Skeletal muscle satellite cell (primary cell): Measurements from ENCODE around the gene RING1.

Experiments used
- H3K27me3 ChIP-seq: 2 replicates; pipeline ENCODE4 v1.7.0; 2013; ENCODE audit warnings: low read length; ENCODE audit not compliant: control insufficient read depth, insufficient read depth
- H3K36me3 ChIP-seq: 2 replicates; pipeline ENCODE4 v1.7.0; 2013; ENCODE audit warnings: mild to moderate bottlenecking, control low read depth, low read length; ENCODE audit not compliant: insufficient read depth
- H3K4me1 ChIP-seq: 2 replicates; pipeline ENCODE4 v1.7.0; 2013; ENCODE audit warnings: low read length; ENCODE audit not compliant: control insufficient read depth, insufficient read depth
- H3K4me2 ChIP-seq: 2 replicates; pipeline ENCODE4 v1.7.0; 2013; ENCODE audit warnings: mild to moderate bottlenecking, low read length
- H3K4me3 ChIP-seq: 2 replicates; pipeline ENCODE4 v1.7.0; 2013; ENCODE audit warnings: low read length
- H3K9ac ChIP-seq: 2 replicates; pipeline ENCODE4 v1.7.0; 2013; ENCODE audit warnings: mild to moderate bottlenecking, low read depth, low read length, moderate library complexity
- H3K9me3 ChIP-seq: replicated peaks from 2 replicates; pipeline ENCODE4 v1.7.0; 2013; ENCODE audit warnings: mild to moderate bottlenecking, control low read depth, low read length

The RING1 gene

DNA sequence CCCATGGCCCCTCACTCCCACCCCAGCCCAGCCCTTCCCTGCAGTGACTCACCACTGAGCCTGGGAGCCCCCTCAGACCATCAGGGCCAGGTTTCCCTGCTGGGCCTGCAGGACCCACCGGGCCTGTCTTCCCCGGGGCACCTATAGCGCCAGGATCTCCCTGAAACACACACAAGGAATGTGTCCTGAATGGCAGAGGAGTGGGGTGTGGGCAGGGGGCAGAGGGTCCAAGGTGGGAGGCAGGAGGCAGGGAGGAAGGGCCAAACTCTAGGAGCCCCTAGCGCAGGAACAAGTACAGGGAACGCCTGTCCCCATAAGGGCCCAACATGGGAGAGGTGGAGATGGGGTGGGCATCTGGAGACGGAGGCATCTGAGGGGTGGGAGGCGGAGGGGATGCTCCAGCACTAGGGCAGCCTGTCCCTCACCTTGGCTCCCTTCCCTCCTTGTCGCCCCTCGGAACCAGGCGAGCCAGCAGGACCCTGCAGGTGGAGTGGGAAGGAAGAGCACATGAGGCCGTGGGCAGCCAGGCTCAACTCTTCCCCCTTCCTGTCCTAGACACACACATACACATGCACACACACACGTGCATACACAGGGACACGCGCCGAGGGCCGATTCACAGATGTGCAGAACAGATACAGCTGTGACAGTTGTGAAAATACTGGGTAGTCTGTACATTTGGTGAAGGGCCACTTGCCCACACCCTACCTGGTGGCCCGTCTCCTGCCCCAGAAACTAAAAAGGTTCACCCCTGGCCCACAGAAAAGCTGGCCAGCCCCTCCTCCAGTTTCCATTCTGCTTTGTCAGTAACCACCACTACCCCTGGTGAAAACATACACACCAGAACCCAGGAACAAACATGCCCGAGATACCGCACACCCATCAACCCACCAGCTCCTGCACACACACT lies 40.7 kb upstream of the RING1 start:
- no peaks in the 10 kb centered on the region for H3K9me3 ChIP-seq
- H3K4me1 ChIP-seq: no peaks in the 10 kb centered on the region
- H3K27me3 ChIP-seq: peaks cover 12% of the 10 kb centered on the region
- no peak overlapping the region for H3K4me3 ChIP-seq
- no peaks in the 10 kb centered on the region for H3K36me3 ChIP-seq
- no peak overlapping the region for H3K9ac ChIP-seq
- no peak overlapping the region for H3K4me2 ChIP-seq

DNA sequence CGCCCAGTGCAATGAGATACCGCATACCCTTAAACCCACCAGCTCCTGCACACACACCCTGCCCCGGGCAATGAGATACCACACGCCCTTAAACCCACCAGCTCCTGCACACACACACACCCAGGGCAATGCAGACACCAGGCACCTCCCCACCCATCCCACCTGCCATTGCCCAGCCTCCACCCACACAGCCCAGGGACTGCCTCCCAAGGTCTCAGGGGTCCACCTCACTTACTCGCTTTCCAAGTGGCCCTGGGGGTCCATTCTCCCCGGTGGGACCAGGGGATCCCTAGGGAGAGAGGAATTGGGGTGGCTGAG lies 40.1 kb upstream of the RING1 start:
- H3K9me3 ChIP-seq: no peaks in the 10 kb centered on the region
- H3K9ac ChIP-seq: no peak overlapping the region
- no peak overlapping the region for H3K4me2 ChIP-seq
- no peaks in the 10 kb centered on the region for H3K4me1 ChIP-seq
- H3K36me3 ChIP-seq: no peaks in the 10 kb centered on the region
- peaks cover 14% of the 10 kb centered on the region for H3K27me3 ChIP-seq
- H3K4me3 ChIP-seq: no peak overlapping the region

DNA sequence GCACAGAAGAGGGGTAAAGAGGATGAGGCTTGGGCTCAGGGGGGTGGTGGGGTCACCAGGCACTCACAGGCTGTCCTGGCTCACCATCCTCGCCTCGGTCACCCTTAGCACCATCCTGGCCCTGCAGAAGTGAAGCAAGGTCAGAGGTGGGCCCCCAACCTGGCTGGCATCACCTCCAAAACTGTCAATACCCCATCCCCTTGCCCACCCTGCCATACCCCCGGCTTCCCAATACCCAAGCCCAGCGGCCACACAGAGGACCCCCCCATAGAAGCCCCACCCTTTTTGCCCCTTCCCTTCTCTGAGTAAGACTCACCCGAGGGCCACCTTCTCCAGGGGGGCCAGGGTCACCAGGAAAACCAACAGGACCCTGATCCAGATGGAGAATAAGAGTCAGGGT lies 39.7 kb upstream of the RING1 start:
- Histone ChIP-seq H3K4me3 (no peak overlapping the region), H3K27me3 (peaks cover 18% of the 10 kb centered on the region), H3K36me3 (no peaks in the 10 kb centered on the region), H3K4me1 (no peaks in the 10 kb centered on the region), H3K9me3 (no peaks in the 10 kb centered on the region), H3K9ac (no peak overlapping the region), H3K4me2 (no peak overlapping the region)

DNA sequence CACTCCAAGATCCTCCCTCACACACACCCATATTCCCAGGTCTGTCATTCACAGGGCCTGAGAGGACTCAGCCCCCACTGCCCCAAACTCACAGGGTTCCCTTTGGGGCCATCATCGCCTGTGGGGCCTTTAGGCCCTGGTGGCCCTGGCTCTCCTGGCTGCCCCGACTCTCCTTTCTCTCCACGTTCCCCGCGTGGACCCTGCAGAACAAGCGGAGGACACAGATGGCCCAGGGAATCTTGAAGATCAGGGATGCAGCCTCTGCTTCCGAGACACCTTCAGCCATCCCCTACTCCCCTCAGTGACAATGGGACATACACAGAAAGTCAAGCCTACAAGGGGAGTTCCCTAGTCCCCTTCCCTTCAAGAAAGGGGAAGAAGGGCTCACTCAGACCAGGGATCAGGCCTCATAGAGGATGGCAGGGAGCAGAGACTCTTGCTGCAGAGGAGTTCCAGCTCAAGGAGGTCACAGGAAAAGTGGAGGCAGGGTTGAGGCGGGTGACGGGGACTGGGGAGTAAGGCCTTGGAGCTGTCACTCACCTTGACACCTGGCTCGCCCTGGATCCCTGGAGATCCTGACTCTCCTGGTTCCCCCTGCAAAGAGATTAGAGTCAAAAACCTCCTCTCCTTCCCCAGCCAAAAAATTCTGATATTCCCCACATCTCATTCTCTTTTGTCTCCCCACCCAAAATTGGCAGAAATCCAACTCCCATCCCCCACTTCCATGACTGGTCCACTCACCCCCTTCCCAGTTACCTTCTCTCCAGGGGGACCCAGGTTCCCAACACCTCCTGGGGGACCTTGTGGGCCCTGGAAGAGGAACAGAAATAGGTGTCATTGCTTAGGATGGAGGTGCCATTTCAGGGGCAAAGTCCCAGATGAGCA lies 38.8 kb upstream of the RING1 start:
- no peak overlapping the region for H3K4me3 ChIP-seq
- H3K9me3 ChIP-seq: no peaks in the 10 kb centered on the region
- H3K27me3 ChIP-seq: peaks cover 10% of the 10 kb centered on the region
- H3K9ac ChIP-seq: no peak overlapping the region
- no peaks in the 10 kb centered on the region for H3K36me3 ChIP-seq
- H3K4me1 ChIP-seq: no peaks in the 10 kb centered on the region
- H3K4me2 ChIP-seq: no peak overlapping the region

DNA sequence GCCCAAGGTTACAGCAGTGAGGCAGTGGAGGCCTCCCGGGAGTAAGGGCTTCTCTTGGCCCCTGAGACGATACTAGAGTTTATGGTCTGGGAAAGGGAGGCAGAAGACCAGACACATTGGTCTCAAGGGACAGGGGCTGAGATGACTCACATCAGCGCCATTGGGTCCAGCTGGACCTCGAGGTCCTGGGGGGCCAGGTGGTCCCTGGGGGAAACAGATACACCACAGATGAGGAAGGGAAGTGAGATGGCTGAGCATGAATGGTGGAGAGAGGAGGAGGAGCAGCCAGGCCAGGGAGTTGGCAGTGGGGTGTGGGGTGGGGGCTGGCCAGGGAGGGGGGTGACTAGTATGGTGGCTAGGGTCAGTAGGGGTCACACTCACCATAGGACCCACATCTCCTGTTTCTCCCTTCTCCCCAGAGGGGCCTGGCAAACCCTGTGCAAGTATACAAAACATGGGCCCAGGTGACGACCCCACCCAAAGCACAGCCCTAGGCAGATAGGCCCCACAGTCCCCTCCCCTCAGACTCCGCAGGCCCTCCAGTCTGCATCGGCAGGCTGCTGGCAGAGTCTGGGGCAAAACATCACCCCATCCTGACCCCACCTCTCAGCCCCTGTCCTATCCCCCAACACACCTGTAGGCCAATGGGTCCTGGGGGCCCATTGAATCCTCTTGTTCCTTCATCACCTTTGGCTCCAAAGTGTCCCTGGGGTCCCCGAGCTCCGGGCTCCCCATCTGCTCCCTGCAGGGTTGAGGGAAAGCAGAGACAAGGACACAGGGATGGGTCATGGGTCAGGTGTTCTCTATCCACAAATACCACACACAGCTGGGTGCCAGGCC lies 37.9 kb upstream of the RING1 start:
- H3K9ac ChIP-seq: no peak overlapping the region

DNA sequence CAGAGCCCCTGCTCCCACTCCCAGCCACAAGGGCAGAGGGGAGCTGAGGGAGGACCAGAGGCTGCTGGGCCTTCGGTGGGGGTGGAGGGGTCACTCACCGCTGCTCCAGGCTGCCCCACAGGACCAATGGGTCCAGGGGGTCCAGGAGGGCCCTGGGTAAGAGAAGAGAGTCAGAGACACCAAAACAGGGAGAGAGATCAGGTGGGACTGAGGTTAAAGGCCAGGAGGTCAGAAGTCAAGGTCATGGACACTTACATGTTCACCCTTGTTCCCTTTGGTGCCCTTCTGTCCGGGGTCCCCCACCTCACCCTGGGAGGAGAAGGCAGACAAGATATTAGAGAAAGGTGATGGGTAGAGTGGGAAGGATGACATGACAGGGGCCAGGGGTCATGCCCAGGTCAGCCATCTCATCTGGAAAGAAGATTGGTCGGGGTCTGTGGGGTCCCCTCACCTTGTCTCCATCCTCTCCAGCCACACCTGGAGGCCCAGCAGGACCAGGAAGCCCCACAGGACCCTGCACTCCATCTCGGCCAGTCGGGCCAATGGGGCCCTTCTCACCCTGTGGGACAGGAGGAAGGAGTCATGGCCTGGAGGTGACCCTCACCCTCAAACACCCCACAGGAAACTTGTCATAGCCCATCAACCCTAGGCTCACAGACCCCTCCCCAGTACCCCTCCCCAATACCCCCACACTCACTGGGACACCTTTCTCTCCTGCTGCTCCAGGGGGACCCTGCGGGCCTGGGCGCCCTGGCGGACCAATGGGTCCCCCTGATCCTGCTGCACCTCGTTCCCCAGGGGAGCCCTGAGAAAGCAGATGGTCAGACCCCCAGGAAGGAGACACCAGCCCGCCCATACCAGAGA lies 37.1 kb upstream of the RING1 start:
- Histone ChIP-seq H3K4me1 (no peaks in the 10 kb centered on the region), H3K9me3 (no peaks in the 10 kb centered on the region), H3K36me3 (no peaks in the 10 kb centered on the region), H3K4me3 (no peak overlapping the region), H3K9ac (no peak overlapping the region), H3K4me2 (no peak overlapping the region), H3K27me3 (peaks cover 13% of the 10 kb centered on the region)

More for the DNA sequence above, 37.9 kb upstream of the RING1 start:
- no peaks in the 10 kb centered on the region for H3K36me3 ChIP-seq
- H3K4me3 ChIP-seq: no peak overlapping the region
- H3K9me3 ChIP-seq: no peaks in the 10 kb centered on the region
- no peaks in the 10 kb centered on the region for H3K4me1 ChIP-seq
- no peak overlapping the region for H3K4me2 ChIP-seq
- peaks cover 10% of the 10 kb centered on the region for H3K27me3 ChIP-seq

DNA sequence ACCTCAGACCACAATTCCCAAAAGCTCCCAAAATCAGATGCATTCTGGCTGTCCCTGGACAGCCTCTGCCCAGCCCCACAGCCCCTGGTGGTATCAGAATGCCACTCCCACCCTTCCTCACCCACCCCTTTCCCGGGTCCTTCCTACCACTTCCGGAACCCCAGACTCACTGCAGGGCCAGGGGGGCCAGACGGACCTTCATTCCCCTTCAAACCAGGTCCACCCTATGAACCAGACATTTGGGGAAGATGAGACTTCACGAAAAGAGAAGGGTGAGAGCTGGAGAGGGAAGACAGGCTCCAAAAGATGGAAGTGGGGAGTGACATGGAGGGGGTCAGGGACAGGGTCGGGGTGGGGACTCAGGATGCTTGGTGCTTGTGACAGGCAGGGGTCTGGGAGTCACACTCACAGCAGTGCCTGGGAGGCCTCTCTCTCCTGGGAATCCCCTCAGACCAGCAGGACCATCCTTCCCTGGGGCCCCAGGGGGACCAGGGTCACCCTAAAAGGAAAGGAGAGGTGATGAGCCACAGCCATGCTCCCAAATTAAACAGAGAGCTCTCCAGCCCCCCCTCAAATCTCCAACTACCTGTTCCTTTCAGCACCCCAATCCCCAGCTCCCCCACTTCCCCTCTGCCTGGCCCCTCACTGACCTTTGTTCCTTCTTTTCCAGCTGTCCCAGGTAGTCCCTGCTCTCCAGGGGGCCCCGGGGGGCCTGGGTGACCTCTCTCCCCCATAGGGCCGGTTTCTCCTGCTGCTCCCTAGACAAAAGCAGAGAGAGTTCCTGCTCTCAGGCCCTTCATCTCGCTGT lies 36.2 kb upstream of the RING1 start:
- no peak overlapping the region for H3K4me2 ChIP-seq
- peaks cover 13% of the 10 kb centered on the region for H3K27me3 ChIP-seq
- no peak overlapping the region for H3K4me3 ChIP-seq
- no peaks in the 10 kb centered on the region for H3K36me3 ChIP-seq
- H3K9me3 ChIP-seq: no peaks in the 10 kb centered on the region
- no peaks in the 10 kb centered on the region for H3K4me1 ChIP-seq
- no peak overlapping the region for H3K9ac ChIP-seq

DNA sequence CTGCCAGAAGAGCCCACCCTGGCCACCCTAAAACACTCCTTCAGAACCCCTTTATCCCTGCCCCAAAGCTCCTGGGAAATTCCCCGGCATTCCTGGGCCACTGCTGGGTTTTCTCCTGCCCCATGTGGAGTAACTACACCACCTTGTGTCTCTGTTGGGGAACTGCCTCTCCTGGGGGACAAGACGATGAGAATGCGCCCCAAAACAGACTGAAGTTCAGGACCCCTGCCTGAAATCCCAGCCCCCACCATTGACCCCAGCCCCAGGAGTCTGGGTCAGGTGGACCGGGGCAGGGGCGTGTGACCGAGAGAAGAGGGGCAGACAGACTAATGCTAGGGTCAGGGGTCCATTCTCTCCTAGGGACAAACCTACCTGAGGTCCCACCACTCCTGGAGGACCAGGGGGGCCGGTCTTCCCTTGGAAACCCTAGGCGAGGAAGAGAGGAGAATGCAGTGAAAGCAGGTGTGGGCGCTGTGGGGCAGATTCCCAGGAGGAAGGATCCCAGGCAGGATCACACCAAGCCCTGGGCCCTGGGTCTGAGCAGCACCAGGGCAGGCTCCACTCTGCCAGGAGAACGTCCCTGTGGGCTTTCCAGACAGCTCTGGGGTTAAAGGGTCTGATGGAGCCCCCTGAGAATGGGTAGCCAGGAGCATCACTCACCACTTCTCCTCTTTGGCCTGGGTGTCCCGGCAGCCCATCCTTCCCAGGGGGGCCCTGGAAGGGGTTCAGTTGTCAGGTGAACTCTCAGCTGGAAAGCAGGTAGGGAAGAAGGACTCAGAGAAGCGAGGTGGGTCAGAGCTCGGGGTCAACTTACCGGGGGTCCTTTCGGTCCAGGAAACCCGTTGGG lies 35.4 kb upstream of the RING1 start:
- no peak overlapping the region for H3K9ac ChIP-seq
- no peaks in the 10 kb centered on the region for H3K9me3 ChIP-seq
- no peak overlapping the region for H3K4me2 ChIP-seq
- H3K4me1 ChIP-seq: no peaks in the 10 kb centered on the region
- H3K36me3 ChIP-seq: no peaks in the 10 kb centered on the region
- no peak overlapping the region for H3K4me3 ChIP-seq
- peaks cover 13% of the 10 kb centered on the region for H3K27me3 ChIP-seq

DNA sequence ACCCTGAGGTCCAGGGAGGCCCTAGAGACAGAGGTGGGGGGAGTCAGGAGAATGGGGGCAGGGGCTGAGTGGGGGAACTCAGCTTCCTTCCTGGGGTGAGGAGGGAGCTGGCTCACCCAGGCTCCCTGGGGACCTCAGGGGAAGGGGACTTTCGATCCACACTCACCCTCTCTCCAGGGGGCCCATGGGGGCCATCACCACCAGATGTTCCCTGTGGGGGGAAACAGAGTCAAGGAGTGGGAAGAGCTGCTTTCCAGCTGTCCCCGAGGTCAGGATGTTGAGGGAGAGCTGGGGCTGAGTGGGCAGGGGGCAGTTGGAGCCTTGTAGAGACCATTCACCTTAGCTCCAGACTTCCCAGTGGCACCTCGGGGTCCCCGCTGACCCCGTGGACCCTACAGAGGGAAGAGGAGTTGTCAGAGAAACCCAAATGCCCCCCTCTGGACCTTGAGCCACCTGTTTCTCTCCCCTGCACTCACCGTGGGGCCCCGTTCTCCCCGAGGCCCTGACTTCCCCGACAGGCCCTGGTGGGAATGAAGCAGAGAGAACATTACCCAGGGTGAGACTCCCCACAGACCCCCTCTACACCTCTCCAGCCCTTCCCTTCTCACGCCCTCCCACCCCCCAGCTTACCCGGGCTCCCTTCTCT lies 34.6 kb upstream of the RING1 start:
- H3K4me1 ChIP-seq: no peaks in the 10 kb centered on the region
- H3K27me3 ChIP-seq: peaks cover 13% of the 10 kb centered on the region
- H3K36me3 ChIP-seq: no peaks in the 10 kb centered on the region
- H3K9me3 ChIP-seq: no peaks in the 10 kb centered on the region
- no peak overlapping the region for H3K4me2 ChIP-seq
- H3K4me3 ChIP-seq: no peak overlapping the region
- H3K9ac ChIP-seq: no peak overlapping the region
